H1 (cell line): Measurements from ENCODE around the gene ABTB1. TPM values are rescaled to one million over a fixed set of nuclear protein-coding genes. Genes with fewer than 3 reads are reported as not detected.

Experiments
- CTCF ChIA-PET: fragments of 300-600 bp; sonication (Branson Sonifier 250); formaldehyde crosslinking; loops from one replicate; lab custom pipeline; 2021; ENCODE audit not compliant: partially characterized antibody; lab: Charles Lee
- POLR2A ChIA-PET: fragments of 300-600 bp; sonication (Branson Sonifier 250); formaldehyde crosslinking; loops from one replicate; lab custom pipeline; 2021; ENCODE audit warnings: inconsistent platforms; ENCODE audit not compliant: partially characterized antibody; lab: Charles Lee
- DNase-seq, 2 experiments: peaks; one replicate each; pipeline versions ENCODE4 v3.0.0 to v3.0.0-alpha.2; 2010 to 2022; ENCODE audit warnings: low spot score in 2 of 2, low read depth in 1 of 2, mixed read lengths in 1 of 2
- FAIRE-seq: peaks from 2 replicates; lab custom pipeline; 2011; peaks lifted over from hg19 to GRCh38; lab: Jason Lieb, UNC
- H2AFZ ChIP-seq: 2 replicates; pipeline ENCODE4 v1.8.1; 2012; ENCODE audit warnings: low read length, inconsistent platforms
- H2AK5ac ChIP-seq: 2 replicates; pipeline ENCODE4 v1.6.1; 2013; ENCODE audit warnings: low read depth, low read length
- H2BK120ac ChIP-seq: replicated peaks from 2 replicates; pipeline ENCODE3; 2013; ENCODE audit warnings: low read depth, low read length, inconsistent platforms
- H2BK12ac ChIP-seq: 2 replicates; pipeline ENCODE4 v1.6.1; 2013; ENCODE audit warnings: low read depth, low read length
- H2BK15ac ChIP-seq: 2 replicates; pipeline ENCODE4 v1.6.1; 2013; ENCODE audit warnings: low read length
- H2BK20ac ChIP-seq: 2 replicates; pipeline ENCODE4 v1.6.1; 2013; ENCODE audit warnings: low read length
- H2BK5ac ChIP-seq: 2 replicates; pipeline ENCODE4 v1.6.1; 2013; ENCODE audit warnings: low read depth, low read length
- H3K14ac ChIP-seq: 2 replicates; pipeline ENCODE4 v1.6.1; 2013; ENCODE audit warnings: inconsistent platforms; ENCODE audit not compliant: insufficient read length
- H3K18ac ChIP-seq: 2 replicates; pipeline ENCODE4 v1.6.1; 2013; ENCODE audit warnings: low read length; ENCODE audit errors: extremely low read depth
- H3K23ac ChIP-seq: 2 replicates; pipeline ENCODE4 v1.6.1; 2013; ENCODE audit warnings: inconsistent platforms; ENCODE audit not compliant: insufficient read length
- H3K23me2 ChIP-seq: 2 replicates; pipeline ENCODE4 v1.6.1; 2013; ENCODE audit warnings: low read depth, low read length
- H3K27ac ChIP-seq: 2 replicates; pipeline ENCODE4 v1.6.1; 2011; ENCODE audit warnings: low read depth, low read length, inconsistent platforms
- H3K27me3 ChIP-seq, 4 experiments: replicated peaks in 1 of 4; 1 replicate in 1 of 4; 2 replicates in 3 of 4; pipeline versions ENCODE4 v1.6.1 to v1.8.1; 2011 to 2013; ENCODE audit warnings: low read length in 3 of 4, mild to moderate bottlenecking in 3 of 4, inconsistent platforms in 2 of 4, mixed read lengths in 2 of 4, moderate library complexity in 1 of 4; ENCODE audit not compliant: control insufficient read depth in 3 of 4, insufficient read depth in 3 of 4; ENCODE audit errors: extremely low read depth in 1 of 4
- H3K36me3 ChIP-seq, 4 experiments: 2 replicates each; pipeline versions ENCODE4 v1.6.1 to v1.8.1; 2011 to 2013; ENCODE audit warnings: mild to moderate bottlenecking in 4 of 4, low read length in 3 of 4, moderate library complexity in 2 of 4, control low read depth in 1 of 4, inconsistent platforms in 1 of 4; ENCODE audit not compliant: insufficient read depth in 4 of 4, control insufficient read depth in 2 of 4
- H3K4ac ChIP-seq: replicated peaks from 2 replicates; pipeline ENCODE3; 2013; ENCODE audit warnings: low read length, low read depth, mixed read lengths, inconsistent platforms; ENCODE audit not compliant: insufficient read length
- H3K4me1 ChIP-seq, 4 experiments: replicated peaks in 1 of 4; 1 replicate in 1 of 4; 2 replicates in 3 of 4; pipeline versions ENCODE4 v1.6.1 to v1.8.1; 2011 to 2013; ENCODE audit warnings: low read length in 3 of 4, inconsistent platforms in 2 of 4, mixed read lengths in 1 of 4; ENCODE audit not compliant: insufficient read depth in 4 of 4, control insufficient read depth in 3 of 4
- H3K4me2 ChIP-seq, 2 experiments: 2 replicates each; pipeline versions ENCODE4 v1.6.1 to v1.8.1; 2011 to 2013; ENCODE audit warnings: low read depth in 2 of 2, low read length in 2 of 2, control low read depth in 1 of 2, inconsistent platforms in 1 of 2, mild to moderate bottlenecking in 1 of 2; ENCODE audit not compliant: insufficient read depth in 1 of 2
- H3K4me3 ChIP-seq, 4 experiments: fragments of 200-600, 300-600 bp in 1 of 4; sonication (generic), shearing (Covaris generic), sonication (Bioruptor Twin) in 1 of 4; 2 replicates each; pipeline versions ENCODE4 v1.5.1 to v1.8.1; 2011 to 2016; ENCODE audit warnings: low read length in 4 of 4, low read depth in 3 of 4, control low read depth in 2 of 4, inconsistent platforms in 2 of 4, mild to moderate bottlenecking in 2 of 4, mixed read lengths in 1 of 4, moderate library complexity in 1 of 4; ENCODE audit not compliant: insufficient read depth in 2 of 4; ENCODE audit errors: extremely low read depth in 1 of 4
- H3K56ac ChIP-seq: replicated peaks from 2 replicates; pipeline ENCODE3; 2013; ENCODE audit warnings: low read depth, mild to moderate bottlenecking, mixed read lengths, low read length, inconsistent platforms; ENCODE audit not compliant: insufficient read length
- H3K79me1 ChIP-seq: 2 replicates; pipeline ENCODE4 v1.6.1; 2013; ENCODE audit warnings: low read depth, low read length, control low read depth
- H3K79me2 ChIP-seq, 2 experiments: 2 replicates each; pipeline versions ENCODE4 v1.6.1 to v1.8.1; 2012 to 2013; ENCODE audit warnings: low read length in 2 of 2, mild to moderate bottlenecking in 2 of 2, inconsistent platforms in 1 of 2; ENCODE audit not compliant: insufficient read depth in 2 of 2, control insufficient read depth in 1 of 2
- H3K9ac ChIP-seq, 4 experiments: replicated peaks in 1 of 4; 1 replicate in 1 of 4; 2 replicates in 3 of 4; pipeline versions ENCODE4 v1.6.1 to v1.8.1; 2011 to 2013; ENCODE audit warnings: low read depth in 3 of 4, low read length in 3 of 4, control low read depth in 2 of 4, mild to moderate bottlenecking in 2 of 4, moderate library complexity in 2 of 4, inconsistent platforms in 1 of 4; ENCODE audit errors: extremely low read depth in 1 of 4
- H3K9me3 ChIP-seq, 2 experiments: 2 replicates each; pipeline versions ENCODE4 v1.6.1 to v1.8.1; 2012 to 2013; ENCODE audit warnings: mild to moderate bottlenecking in 2 of 2, moderate library complexity in 2 of 2, control low read depth in 1 of 2, inconsistent platforms in 1 of 2, low read depth in 1 of 2, low read length in 1 of 2, mixed read lengths in 1 of 2; ENCODE audit not compliant: insufficient read depth in 2 of 2
- H4K20me1 ChIP-seq, 2 experiments: replicated peaks in 1 of 2; 2 replicates each; pipeline versions ENCODE3 to v1.8.1; 2011 to 2013; ENCODE audit warnings: inconsistent platforms in 2 of 2, low read length in 2 of 2, mild to moderate bottlenecking in 1 of 2; ENCODE audit not compliant: insufficient read depth in 2 of 2, control insufficient read depth in 1 of 2
- H4K5ac ChIP-seq: 2 replicates; pipeline ENCODE4 v1.6.1; 2013; ENCODE audit warnings: low read length, low read depth, mixed read lengths, inconsistent platforms; ENCODE audit not compliant: insufficient read length
- H4K8ac ChIP-seq: 2 replicates; pipeline ENCODE4 v1.8.0; 2013; ENCODE audit warnings: mild to moderate bottlenecking, moderate library complexity, low read length, inconsistent platforms; ENCODE audit not compliant: insufficient read depth; ENCODE audit errors: extremely low read depth
- H4K91ac ChIP-seq: replicated peaks from 2 replicates; pipeline ENCODE3; 2013; ENCODE audit warnings: low read length, mixed read lengths, inconsistent platforms; ENCODE audit not compliant: insufficient read length
- RXRA ChIP-seq: IDR thresholded peaks from 2 replicates; pipeline ENCODE4 v1.6.1; 2011; ENCODE audit warnings: low read depth, mild to moderate bottlenecking, low read length, moderate library complexity; ENCODE audit not compliant: insufficient read depth
- TBP ChIP-seq: IDR thresholded peaks from 2 replicates; pipeline ENCODE4 v1.6.1; 2011; ENCODE audit warnings: low read depth, low read length, improper control_type of control experiment
- USF2 ChIP-seq: IDR thresholded peaks from 2 replicates; pipeline ENCODE4 v1.6.1; 2011; ENCODE audit warnings: low read length, improper control_type of control experiment
- WGBS, 2 experiments: shearing (Covaris generic) in 1 of 2; methylation state at CpG; one replicate each; pipeline versions ENCODE4 v1.1.6 to v1.1.7; 2013 to 2015; ENCODE audit warnings: low lambda C conversion rate in 2 of 2, mixed read lengths in 2 of 2, inconsistent platforms in 1 of 2, low coverage in 1 of 2, missing lambda C conversion rate in 1 of 2; ENCODE audit not compliant: insufficient replicate concordance in 2 of 2, insufficient coverage in 1 of 2, insufficient read length in 1 of 2; ENCODE audit errors: extremely low coverage in 1 of 2, missing lambda C conversion rate in 1 of 2; 5-methylcytosine and 5-hydroxymethylcytosine counted together
- polyA plus RNA-seq, 7 experiments: library from polyadenylated mRNA; depleted of rRNA in 3 of 7; stranded (reverse) in 5 of 7; unstranded in 2 of 7; fragments of >200 nt in 5 of 7; fragments of 200-250 nt in 2 of 7; gene quantifications; 1 replicate in 5 of 7; 2 replicates in 1 of 7; 4 replicates in 1 of 7; pipeline versions ENCODE4 v1.2.1 to v1.2.3, GENCODE V29; 2011 to 2013; ENCODE audit warnings: missing spikeins in 2 of 7, mixed read lengths in 2 of 7
- total RNA-seq: library from RNA; stranded (reverse); fragmentation: NEBNext Ultra II Directional; extraction: Animal tissue kit (Norgen Biotek cat#: 25700); gene quantifications from 2 replicates; pipeline ENCODE4 v1.2.1, GENCODE V29; 2021

ABTB1 gene
- total and polyA plus RNA-seq, 2 of the 8 experiments (the other 6 are each of a cell fraction or from before 2014, with no cell fraction given): 7.1 to 9.4 TPM

DNA sequence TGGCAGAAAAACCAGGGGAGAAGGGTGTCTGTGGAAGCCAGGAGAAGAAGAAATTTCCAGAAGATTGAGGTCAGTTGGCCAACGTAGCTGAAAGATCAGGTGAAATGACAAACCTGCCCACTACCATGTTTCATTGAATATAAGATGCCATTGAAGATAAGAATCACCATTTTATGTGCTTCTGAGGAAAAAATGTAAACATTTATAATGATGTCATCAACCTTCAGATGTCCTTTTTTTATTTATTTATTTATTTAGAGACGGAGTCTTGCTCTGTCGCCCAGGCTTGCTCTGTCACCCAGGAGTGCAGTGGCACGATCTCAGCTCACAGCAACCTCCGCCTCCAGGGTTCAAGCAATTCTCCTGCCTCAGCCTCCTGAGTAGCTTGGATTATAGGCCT lies 48.7 kb upstream of the ABTB1 start:
- no peaks in the 10 kb centered on the region for H3K23me2 ChIP-seq
- no peaks in the 10 kb centered on the region; the same call in 1 of the 2 replicates for H3K79me1 ChIP-seq
- POLR2A ChIA-PET: interaction anchor here (1.5 to 8.6 kb wide), 5 partner anchors 9 to 26 kb away, joined by 3 to 182 read pairs (median 8); partner anchors contain the start of gene MCM2
- H4K8ac ChIP-seq: no peak overlapping the region
- no peak overlapping the region for H3K4ac ChIP-seq
- no peak overlapping the region for H2BK120ac ChIP-seq
- DNase-seq: no peak
- H2BK20ac ChIP-seq: no peak overlapping the region
- H3K9ac ChIP-seq: no peak overlapping the region
- H3K27me3 ChIP-seq: peaks cover 11 to 23% (median 19%) of the 10 kb centered on the region in 4 experiments
- CTCF ChIA-PET: interaction anchor here (1.1 kb wide), 1 partner anchor 49 kb away, joined by 3 read pairs; no protein-coding TSS in a partner anchor
- H3K4me1 ChIP-seq: no peaks in the 10 kb centered on the region
- no peak overlapping the region for H3K4me3 ChIP-seq
- no peak overlapping the region for H2AK5ac ChIP-seq
- H3K18ac ChIP-seq: no peak overlapping the region
- no peak overlapping the region for H3K14ac ChIP-seq
- H3K56ac ChIP-seq: no peak overlapping the region
- no peak overlapping the region for H3K4me2 ChIP-seq
- no peak overlapping the region for H2BK12ac ChIP-seq
- H2BK15ac ChIP-seq: no peak overlapping the region
- H3K36me3 ChIP-seq: peaks cover 24 to 39% (median 31%) of the 10 kb centered on the region in 4 experiments
- no peak overlapping the region for H4K5ac ChIP-seq
- peaks cover 7 to 9% of the 10 kb centered on the region in 2 experiments for H3K9me3 ChIP-seq
- no peak overlapping the region for H3K23ac ChIP-seq
- 95% methylated on average over 5 of the region's 5 CpGs; no CpG with 5 or more reads in 1 of the 2 experiments for WGBS, 2 experiments
- no peak for FAIRE-seq
- no peak overlapping the region for H3K27ac ChIP-seq
- no peak overlapping the region for H2BK5ac ChIP-seq
- H4K91ac ChIP-seq: no peak overlapping the region
- H2AFZ ChIP-seq: no peak overlapping the region
- no peaks in the 10 kb centered on the region for H3K79me2 ChIP-seq
- H4K20me1 ChIP-seq: peaks cover 8 to 14% of the 10 kb centered on the region in 2 experiments
- no peak for TF ChIP-seq RXRA
- no peak for TF ChIP-seq USF2
- TF ChIP-seq TBP: no peak
